ENCODE results near the gene PLK5.

- TF ChIP-seq CTCF (IDR thresholded peaks at IDR 0.05) (no peak), POLR2A (IDR thresholded peaks at IDR 0.05) (no peak)
These were observed 51.7 kb downstream of the PLK5 start for GRCh38 chr19:1575323-1576241.
